ENCODE results near the gene MDN1. TPM values are rescaled to one million over a fixed set of nuclear protein-coding genes. Genes with fewer than 3 reads are reported as not detected.

MDN1 gene
- total and polyA plus RNA-seq, 2 of the 4 experiments (the other 2 are of a cell fraction), result 7.7 to 26.7 TPM

DNA sequence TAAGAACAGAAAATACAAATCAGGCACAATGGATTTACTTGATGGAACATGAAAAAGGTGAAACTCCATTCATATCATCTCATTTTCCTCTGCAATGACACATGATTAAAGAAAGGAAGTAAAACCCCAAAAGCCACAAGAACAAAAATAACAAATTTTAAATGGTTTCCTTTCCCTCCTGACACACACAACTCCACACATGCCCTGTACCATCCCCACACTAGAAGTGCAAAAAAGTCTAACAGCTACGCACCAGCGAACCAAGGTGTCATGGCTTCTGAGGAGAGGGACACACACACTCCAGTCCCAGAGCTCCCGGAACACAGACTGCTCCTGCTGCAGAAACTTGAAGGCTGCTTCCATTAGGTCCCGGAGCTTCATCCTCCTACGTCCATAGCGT is 25.3 kb downstream of the MDN1 start:
- Histone ChIP-seq H2AFZ (replicated peaks; ENCODE audit: low read length, poor library complexity) (no peak overlapping the region), H3K14ac (replicated peaks; ENCODE audit: low read depth, low read length) (no peak overlapping the region), H3K4me3 (ENCODE audit: insufficient read depth, low read depth, low read length) (no peak overlapping the region), H3K79me1 (ENCODE audit: low read depth in 1 of 2, low read length in 2 of 2) (peaks cover 3 to 5% of the 10 kb centered on the region in 2 experiments; a peak in 1 of 4 replicates), H3K9me3 (ENCODE audit: control insufficient read depth, insufficient read depth, low read length) (no peaks in the 10 kb centered on the region), H3K27ac (ENCODE audit: insufficient read depth, low read length) (no peak overlapping the region), H3K18ac (ENCODE audit: low read depth, low read length) (no peak overlapping the region), H3K9me1 (ENCODE audit: insufficient read depth, low read length) (no peaks in the 10 kb centered on the region), H4K5ac (ENCODE audit: low read depth, low read length) (no peak overlapping the region), H2AK9ac (replicated peaks; ENCODE audit: low read depth, low read length, poor library complexity) (no peak overlapping the region), H3K27me3 (ENCODE audit: control insufficient read depth, insufficient read depth, low read length) (no peaks in the 10 kb centered on the region), H3K23ac (ENCODE audit: low read depth, low read length) (no peak overlapping the region), H4K91ac (ENCODE audit: insufficient read depth, low read depth, low read length) (no peak overlapping the region), H4K20me1 (ENCODE audit: insufficient read depth, low read length) (no peaks in the 10 kb centered on the region), H3K4ac (ENCODE audit: low read depth, low read length) (no peak overlapping the region), H3K56ac (ENCODE audit: extremely low read depth, insufficient read depth, low read length) (no peak overlapping the region), H3K4me2 (ENCODE audit: low read depth, low read length) (no peak overlapping the region), H2BK15ac (ENCODE audit: low read depth, low read length) (no peak overlapping the region), H2BK5ac (ENCODE audit: low read depth, low read length, poor library complexity, severe bottlenecking) (no peak overlapping the region), H2BK20ac (ENCODE audit: low read depth, low read length) (no peak overlapping the region), H2AK5ac (ENCODE audit: low read depth, low read length) (no peak overlapping the region), H3K4me1 (ENCODE audit: control insufficient read depth, insufficient read depth, low read length) (no peaks in the 10 kb centered on the region), H3K36me3 (ENCODE audit: control insufficient read depth, insufficient read depth, low read length) (peaks cover 9% of the 10 kb centered on the region), H4K8ac (ENCODE audit: low read depth in 2 of 2, low read length in 2 of 2) (no peak overlapping the region), H2BK120ac (ENCODE audit: low read depth, low read length) (no peak overlapping the region), H3K9ac (ENCODE audit: low read depth, low read length) (no peak overlapping the region)
- TF ChIP-seq CHD1 (IDR thresholded peaks at IDR 0.05; ENCODE audit: low read depth, low read length) (no peak), SMC3 (IDR thresholded peaks at IDR 0.05; ENCODE audit: low read depth, low read length) (no peak), RFX5 (IDR thresholded peaks at IDR 0.05; ENCODE audit: low read depth, low read length) (no peak), POLR2A (IDR thresholded peaks at IDR 0.05; ENCODE audit: low read depth, low read length) (no peak), BHLHE40 (IDR thresholded peaks at IDR 0.05; ENCODE audit: low read depth, low read length) (no peak), MXI1 (IDR thresholded peaks at IDR 0.05; ENCODE audit: borderline replicate concordance, low read depth, low read length) (no peak)
- in situ Hi-C loops (cut with MboI; ENCODE audit: low sequenced_read_pairs), result no loop called here
- no CpG with 5 or more reads among the region's 6 CpGs for WGBS, 2 experiments (ENCODE audit: extremely low coverage in 2 of 2, insufficient read length in 1 of 2)
- DNase-seq (no peak), ATAC-seq (ENCODE audit: low read depth) (no peak)
- ChIA-PET POLR2A (ENCODE audit: unreplicated experiment) (no interaction called here), CTCF (interaction anchor here (0.6 kb wide), 1 partner anchor 20 kb away, joined by 3 read pairs; no protein-coding TSS in a partner anchor)
- intact Hi-C loops (cut with micrococcal nuclease), result no loop called here
- no TSS peak for BruUV-seq (replicated peaks)
- dilution Hi-C loops (cut with HindIII; ENCODE audit: low sequenced_read_pairs, unreplicated experiment), result no loop called here
